ENCODE data around the gene SCAF11.

SCAF11 gene

GRCh38 chr12:45981075-45981837, 9.1 kb downstream of the SCAF11 start:
- no peak for DNase-seq

- no peak for DNase-seq
These were observed 9.8 kb downstream of the SCAF11 start for GRCh38 chr12:45980540-45980939.

DNA sequence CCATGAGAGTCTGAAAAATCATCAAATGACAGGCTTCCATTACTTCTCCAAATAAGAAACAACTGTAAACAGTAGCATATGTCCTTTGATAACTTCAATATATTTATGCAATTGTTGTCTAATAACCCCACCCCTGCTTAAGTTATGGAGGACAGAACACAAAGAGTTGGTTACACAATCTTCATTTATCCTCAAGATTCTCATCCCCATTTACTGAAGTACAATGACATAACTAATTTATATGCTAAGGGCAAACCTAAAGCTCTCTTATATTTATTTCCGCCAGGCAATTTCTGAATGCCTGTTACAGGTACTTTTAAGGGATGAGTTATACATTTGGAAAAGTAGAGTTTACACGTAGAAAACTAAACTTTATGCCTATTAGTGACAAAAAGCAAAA, 12.3 kb downstream of the SCAF11 start:
- no peak for DNase-seq

GRCh38 chr12:45977620-45978019, 12.8 kb downstream of the SCAF11 start:
- no peak for DNase-seq

GRCh38 chr12:45975506-45975905, 14.9 kb downstream of the SCAF11 start:
- DNase-seq: no peak

GRCh38 chr12:45974883-45975282, 15.5 kb downstream of the SCAF11 start:
- no peak for DNase-seq

- DNase-seq: no peak
These were observed 16.1 kb downstream of the SCAF11 start for GRCh38 chr12:45974171-45974719.

DNA sequence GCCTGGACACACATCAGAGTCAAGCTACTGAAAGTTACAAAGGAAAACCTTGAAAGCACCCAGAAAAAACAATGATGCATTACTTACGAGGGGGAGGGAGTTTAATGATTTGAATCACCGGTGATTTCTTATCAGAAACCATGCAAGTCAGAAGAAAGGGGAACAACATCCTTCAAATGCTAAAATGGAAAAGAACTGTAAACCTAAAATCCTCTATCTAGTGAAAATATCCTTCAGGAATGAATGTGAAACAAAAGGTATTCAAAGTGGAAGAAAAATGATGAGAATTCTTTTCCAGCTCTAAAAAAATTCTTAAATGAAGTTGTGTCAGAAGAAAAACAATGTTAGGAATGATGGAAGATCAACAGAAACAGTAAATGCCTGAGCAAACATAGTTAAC, 16.8 kb downstream of the SCAF11 start:
- no peak for DNase-seq

DNA sequence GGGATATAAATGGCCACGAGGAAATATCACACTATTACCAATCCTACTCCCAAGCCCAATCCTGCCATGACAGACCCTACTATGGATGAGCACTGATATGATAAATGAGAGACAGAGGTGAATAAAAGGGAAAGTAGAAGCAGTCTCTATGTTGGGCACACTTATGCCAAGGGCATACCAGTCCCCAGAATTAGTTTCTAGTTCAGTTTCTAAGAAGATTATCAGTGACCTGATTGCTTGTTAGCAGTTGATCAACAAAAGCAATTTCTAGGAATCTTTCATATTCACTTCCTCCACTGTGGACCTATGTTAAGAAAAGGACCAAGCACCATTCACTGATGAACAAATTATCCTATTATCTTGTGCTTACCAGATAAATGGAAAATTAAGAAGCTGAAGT, 20.0 kb downstream of the SCAF11 start:
- no peak for DNase-seq

DNA sequence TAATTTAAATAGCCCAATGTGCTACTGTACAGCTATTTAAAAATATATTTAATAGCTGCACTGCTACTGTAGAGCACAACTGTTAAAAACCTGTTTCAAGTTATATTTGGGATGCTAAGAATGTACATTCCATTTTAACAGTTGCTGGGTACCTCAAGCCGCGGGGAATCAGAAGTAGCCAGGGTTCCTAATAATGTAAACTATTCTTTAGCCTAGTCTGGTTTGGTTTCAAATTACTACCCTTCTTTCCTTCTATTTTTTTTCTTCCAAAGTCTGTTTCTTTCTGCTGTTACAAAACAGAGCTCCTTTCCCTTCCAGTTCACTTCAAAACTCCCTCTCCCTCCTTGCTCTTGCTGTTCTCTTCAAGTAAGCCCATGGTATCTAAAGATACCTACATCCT, 21.3 kb downstream of the SCAF11 start:
- DNase-seq: no peak

- DNase-seq: no peak
These were observed 23.9 kb downstream of the SCAF11 start for GRCh38 chr12:45966486-45966885.

GRCh38 chr12:45962553-45963325, 27.6 kb downstream of the SCAF11 start:
- DNase-seq: no peak

DNA sequence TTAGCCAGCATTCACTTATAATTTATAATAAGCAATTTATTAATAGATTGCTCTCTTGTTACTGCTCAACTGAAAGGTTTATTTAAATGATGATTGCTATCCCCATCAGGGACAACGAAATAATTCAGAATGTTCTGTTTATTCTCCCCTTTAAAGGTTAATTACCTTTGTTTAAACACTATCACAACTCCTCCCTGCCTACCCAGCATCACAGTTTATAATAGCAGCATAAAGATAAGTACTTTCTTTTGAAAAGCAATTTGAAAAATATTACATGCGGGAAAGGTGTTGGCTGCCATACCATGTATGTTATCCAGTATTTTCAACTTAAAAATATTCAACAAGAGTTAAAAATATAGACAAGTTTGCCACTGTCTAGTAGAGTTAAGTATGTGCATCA, 30.6 kb downstream of the SCAF11 start:
- no peak for DNase-seq

- no peak for DNase-seq
These were observed 31.3 kb downstream of the SCAF11 start for GRCh38 chr12:45959025-45959424.

- DNase-seq: no peak
These were observed 41.8 kb downstream of the SCAF11 start for GRCh38 chr12:45948546-45948945.

- no peak for DNase-seq
These were observed 43.9 kb downstream of the SCAF11 start for GRCh38 chr12:45946435-45946834.

GRCh38 chr12:45944771-45945170, 45.6 kb downstream of the SCAF11 start:
- DNase-seq: no peak

- no peak for DNase-seq
These were observed 50.6 kb downstream of the SCAF11 start for GRCh38 chr12:45939759-45940158.

GRCh38 chr12:45938566-45938965, 51.8 kb downstream of the SCAF11 start:
- no peak for DNase-seq

GRCh38 chr12:45934956-45935355, 55.4 kb downstream of the SCAF11 start:
- no peak for DNase-seq

DNA sequence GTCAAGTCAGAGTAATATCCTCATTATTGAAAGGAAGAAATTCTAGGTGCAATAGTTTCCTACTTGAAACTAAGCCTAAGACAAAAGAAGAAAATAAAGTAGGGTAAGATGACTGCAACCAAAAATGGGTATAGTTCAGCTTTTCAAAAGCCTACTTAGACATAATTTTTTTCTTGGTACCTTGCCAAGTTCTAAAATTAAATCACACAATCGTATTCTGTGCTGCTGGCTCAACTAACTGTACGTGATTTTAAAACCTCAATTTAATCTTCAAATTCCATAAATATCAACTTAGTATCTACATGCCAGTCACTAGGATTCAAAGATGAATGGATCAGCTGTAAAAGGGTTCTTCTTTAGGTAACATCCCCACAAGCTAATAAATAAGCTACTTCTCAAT, 56.9 kb downstream of the SCAF11 start:
- no peak for DNase-seq

DNA sequence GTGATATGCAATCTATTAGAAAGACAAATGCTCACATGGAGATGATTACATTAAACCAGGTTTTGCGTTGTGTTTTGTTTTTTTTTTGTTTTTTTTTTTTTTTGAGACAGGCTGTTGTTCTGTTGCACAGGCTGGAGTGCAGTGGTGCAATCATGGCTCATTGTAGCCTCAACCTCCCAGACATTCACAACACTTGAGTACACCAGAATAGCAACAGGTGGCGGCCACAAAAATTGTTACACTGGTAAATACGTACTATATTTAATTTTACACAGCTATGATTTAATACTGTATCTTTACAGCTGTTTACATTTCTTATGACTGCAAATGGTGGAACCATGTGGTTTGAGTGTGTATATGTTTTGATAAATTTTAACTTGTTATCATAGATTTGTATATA, 60.0 kb downstream of the SCAF11 start:
- DNase-seq: no peak

- DNase-seq: no peak
These were observed 62.1 kb downstream of the SCAF11 start for GRCh38 chr12:45928309-45928708.

DNA sequence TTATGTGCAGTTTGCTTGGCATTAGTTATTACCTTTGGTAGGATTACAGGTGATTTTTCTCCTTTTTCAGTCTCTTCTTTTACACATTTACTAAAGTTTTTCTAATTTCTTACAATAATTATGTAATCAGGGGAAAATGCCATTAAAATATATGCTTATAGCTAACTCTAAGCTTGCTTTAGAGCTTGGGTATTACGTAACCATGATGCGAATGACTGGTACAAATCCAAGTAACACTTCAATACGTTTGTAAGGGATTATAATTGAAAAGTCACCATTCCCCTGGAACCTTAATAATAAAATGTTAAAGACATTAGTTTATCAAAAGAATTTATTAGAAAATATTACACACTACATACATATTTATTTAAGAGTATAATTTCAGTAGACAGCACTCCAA, 71.6 kb downstream of the SCAF11 start:
- no peak for DNase-seq

Measured in NCI-H2171 treated with DMSO at 0.1 percent for 48 hours (cell line).